ENCODE results near the gene MBP.

MBP gene

GRCh38 chr18:77133835-77134496, 1.4 kb upstream of the MBP start:
- no peak for DNase-seq (ENCODE audit: low read depth)

GRCh38 chr18:77133051-77133834, 660 bp upstream of the MBP start:
- DNase-seq (ENCODE audit: low read depth): no peak

GRCh38 chr18:77131652-77132368, 773 bp downstream of the MBP start:
- DNase-seq (ENCODE audit: low read depth): no peak

- DNase-seq (ENCODE audit: low read depth): no peak
These were observed 1.4 kb downstream of the MBP start for GRCh38 chr18:77131100-77131651.

- DNase-seq (ENCODE audit: low read depth): no peak
These were observed 2.1 kb downstream of the MBP start for GRCh38 chr18:77130229-77131099.

GRCh38 chr18:77129150-77129551, 3.4 kb downstream of the MBP start:
- DNase-seq (ENCODE audit: low read depth): no peak

GRCh38 chr18:77127769-77128671, 4.6 kb downstream of the MBP start:
- DNase-seq (ENCODE audit: low read depth): no peak

GRCh38 chr18:77124452-77124922, 8.1 kb downstream of the MBP start:
- no peak for DNase-seq (ENCODE audit: low read depth)

GRCh38 chr18:77123320-77124231, 9.0 kb downstream of the MBP start:
- DNase-seq (ENCODE audit: low read depth): no peak

- DNase-seq (ENCODE audit: low read depth): no peak
These were observed 11.1 kb downstream of the MBP start for GRCh38 chr18:77121523-77121922.

- DNase-seq (ENCODE audit: low read depth): no peak
These were observed 12.6 kb downstream of the MBP start for GRCh38 chr18:77119851-77120491.

GRCh38 chr18:77119101-77119850, 13.3 kb downstream of the MBP start:
- no peak for DNase-seq (ENCODE audit: low read depth)

GRCh38 chr18:77118256-77119090, 14.1 kb downstream of the MBP start:
- DNase-seq (ENCODE audit: low read depth): no peak

- DNase-seq (ENCODE audit: low read depth): no peak
These were observed 16.1 kb downstream of the MBP start for GRCh38 chr18:77116201-77117080.

- peak; percentile 70 for DNase-seq (ENCODE audit: low read depth)
These were observed 17.2 kb downstream of the MBP start for GRCh38 chr18:77115192-77115953.

All from CMK (cell line).